AG09319 (cell line): ENCODE results near the gene PLXNB2.

ENCODE experiments used
- DNase-seq: peaks from one replicate; pipeline ENCODE4 v3.0.0-alpha.2; 2010; ENCODE audit warnings: low read depth; ENCODE audit errors: extremely low read depth
- CTCF ChIP-seq: IDR thresholded peaks from 2 replicates; pipeline ENCODE4 v1.5.1; 2011; ENCODE audit warnings: low read depth, mild to moderate bottlenecking, inconsistent platforms, low read length, moderate library complexity

The PLXNB2 gene

GRCh38 chr22:50269970-50270665 lies 37.3 kb downstream of the PLXNB2 start, which contains the start of gene MAPK11:
Gene MAPK11, minus strand, starts transcription at chr22:50270380. Its CDS starts 88 bp downstream, at chr22:50270292.
- no peak for TF ChIP-seq CTCF
- DNase-seq = no peak

GRCh38 chr22:50269573-50269969 lies 37.9 kb downstream of the PLXNB2 start:
- no peak for DNase-seq
- TF ChIP-seq CTCF = no peak

GRCh38 chr22:50268655-50269113 lies 38.8 kb downstream of the PLXNB2 start:
- no peak for DNase-seq
- no peak for TF ChIP-seq CTCF

- no peak for DNase-seq
- peak; percentile 10 for TF ChIP-seq CTCF
These were observed 39.7 kb downstream of the PLXNB2 start for GRCh38 chr22:50267591-50268390.

GRCh38 chr22:50266994-50267393 lies 40.5 kb downstream of the PLXNB2 start:
- no peak for DNase-seq
- TF ChIP-seq CTCF = no peak

- DNase-seq = no peak
- TF ChIP-seq CTCF = no peak
These were observed 42.3 kb downstream of the PLXNB2 start for GRCh38 chr22:50264946-50265669.
